ENCODE data around the gene MYO1E.
A peak's percentile ranks its signal among the peaks of the same experiment; 100 is the strongest.
"Not testable (repeated sequence)": the region's sequence is repeated elsewhere in the genome, so short reads cannot be mapped to it uniquely, and the experiment has no call there.

The MYO1E gene

DNA sequence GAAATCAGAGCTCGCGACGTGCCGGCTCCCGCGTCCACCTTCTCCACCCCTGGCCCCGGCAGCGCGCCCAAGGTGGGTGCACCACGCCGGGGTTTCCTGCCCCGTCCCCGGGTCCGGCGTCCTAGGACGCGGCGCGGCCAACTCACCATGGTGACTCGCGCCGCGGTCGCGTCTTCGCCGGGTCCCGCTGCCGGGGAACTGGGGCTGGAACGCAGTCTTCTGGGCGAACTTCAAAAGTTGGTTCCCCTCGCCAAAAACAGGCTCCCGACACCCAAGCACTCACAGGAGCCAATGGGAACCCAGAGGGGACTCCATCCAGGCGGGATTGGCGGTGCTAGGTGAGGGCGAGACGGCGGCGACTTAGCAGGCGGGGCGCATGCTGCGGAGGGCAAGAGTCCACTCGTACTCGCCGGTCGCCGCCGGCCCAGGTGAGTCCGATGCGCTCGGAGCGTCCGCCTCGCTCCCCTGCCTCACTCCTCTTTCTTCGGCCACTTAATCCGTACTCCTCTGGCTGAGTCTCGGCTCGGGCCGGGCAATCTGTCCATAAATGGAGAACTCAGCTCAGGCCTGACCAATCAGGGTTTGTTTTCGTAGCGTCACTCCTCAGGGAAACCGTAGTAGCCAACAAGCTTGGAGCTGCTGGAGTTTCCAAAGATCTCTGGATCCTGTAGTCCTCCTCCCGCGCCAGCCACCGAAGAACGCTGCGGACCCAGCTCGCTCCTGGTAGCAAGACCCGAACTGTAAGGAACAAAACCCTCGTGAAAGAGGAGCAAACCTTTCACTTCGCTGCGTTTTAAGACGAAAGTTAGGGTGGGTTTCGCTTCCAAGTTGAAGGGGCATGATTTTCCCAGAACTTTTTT lies at the start of gene MYO1E:
TSS of gene MYO1E (minus strand) at position 520 of the 860 bp plus-strand sequence. CDS start at position 149, 371 bp downstream.
- peak; percentile 1 for DNase-seq

GRCh38 chr15:59420986-59421618 lies 48.4 kb upstream of the MYO1E start:
- no peak for DNase-seq

DNA sequence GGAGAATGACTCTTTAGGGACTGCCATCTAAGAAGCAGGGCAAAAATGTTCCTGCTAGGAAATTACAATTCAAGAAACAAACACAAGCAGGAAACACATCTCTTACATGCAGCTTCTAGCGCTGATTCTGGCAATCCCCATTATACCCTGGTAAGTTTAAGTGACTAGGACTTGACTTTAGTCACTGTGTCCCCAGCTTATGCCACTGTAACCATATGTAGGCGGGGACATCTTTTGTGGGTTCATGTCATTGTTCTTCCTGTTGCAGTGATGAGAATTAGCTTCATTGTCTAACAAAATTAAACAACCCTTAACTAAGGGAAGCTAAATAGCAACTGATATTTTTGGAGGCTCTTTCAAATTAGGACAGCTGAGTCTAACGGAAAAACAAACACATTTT lies 47.4 kb upstream of the MYO1E start:
- no peak for DNase-seq

DNA sequence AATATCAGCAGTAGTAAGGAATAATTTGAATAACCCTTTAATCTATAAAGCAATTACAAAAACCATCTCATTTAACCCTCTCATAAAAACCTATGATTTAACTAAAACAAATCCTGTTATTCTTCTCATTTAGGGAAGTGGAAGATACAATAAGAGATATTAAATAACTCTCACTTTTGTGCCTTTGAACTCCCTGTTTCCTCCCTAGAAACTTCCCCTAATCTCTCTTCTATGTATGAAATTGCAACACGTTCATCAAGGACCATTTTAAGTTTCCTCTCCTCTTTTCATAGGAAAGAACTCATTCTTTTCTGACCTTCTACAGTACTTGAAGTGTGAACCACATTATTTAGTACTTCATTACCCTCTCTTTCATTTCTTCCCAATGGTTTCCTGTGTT lies 46.5 kb upstream of the MYO1E start:
- DNase-seq: no peak

DNA sequence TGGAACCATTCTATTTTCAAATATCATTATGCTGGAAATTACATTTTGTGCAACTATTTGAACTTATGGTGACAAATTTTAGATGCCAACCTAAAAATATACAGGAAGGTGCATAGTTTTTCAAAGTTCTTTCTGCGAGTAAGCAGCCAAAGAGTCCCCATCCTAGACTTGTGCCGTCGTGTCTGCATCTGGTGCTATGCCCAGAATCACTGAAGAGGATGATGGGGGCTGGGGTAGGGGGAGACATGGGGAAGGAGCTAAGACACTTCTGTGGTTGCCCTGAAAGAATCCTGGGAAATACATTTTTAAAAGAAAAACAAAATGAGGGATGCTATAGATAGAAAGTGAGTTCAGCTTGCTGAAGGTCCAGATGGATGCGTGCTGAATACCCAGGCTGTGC lies 44.1 kb upstream of the MYO1E start:
- DNase-seq: no peak

DNA sequence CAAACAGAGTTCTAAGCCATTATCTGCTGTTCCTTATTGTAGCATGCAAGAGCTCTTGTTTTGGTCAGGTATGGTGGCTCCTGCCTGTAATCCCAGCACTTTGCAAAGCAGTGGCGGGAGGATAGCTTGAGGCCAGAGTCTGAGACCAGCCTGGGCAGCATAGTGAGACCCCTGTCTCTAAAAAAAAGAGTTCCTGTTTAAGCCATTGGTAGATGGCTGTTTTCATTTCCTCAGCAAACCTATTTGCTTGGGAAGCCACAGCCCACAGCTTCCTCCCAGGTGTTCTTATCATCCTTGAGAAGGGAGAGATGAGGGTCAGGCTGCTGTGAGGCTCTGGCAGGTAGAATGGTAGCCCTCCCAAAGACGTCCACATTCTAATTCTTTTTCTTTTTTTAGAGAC lies 40.9 kb upstream of the MYO1E start:
- no peak for DNase-seq

DNA sequence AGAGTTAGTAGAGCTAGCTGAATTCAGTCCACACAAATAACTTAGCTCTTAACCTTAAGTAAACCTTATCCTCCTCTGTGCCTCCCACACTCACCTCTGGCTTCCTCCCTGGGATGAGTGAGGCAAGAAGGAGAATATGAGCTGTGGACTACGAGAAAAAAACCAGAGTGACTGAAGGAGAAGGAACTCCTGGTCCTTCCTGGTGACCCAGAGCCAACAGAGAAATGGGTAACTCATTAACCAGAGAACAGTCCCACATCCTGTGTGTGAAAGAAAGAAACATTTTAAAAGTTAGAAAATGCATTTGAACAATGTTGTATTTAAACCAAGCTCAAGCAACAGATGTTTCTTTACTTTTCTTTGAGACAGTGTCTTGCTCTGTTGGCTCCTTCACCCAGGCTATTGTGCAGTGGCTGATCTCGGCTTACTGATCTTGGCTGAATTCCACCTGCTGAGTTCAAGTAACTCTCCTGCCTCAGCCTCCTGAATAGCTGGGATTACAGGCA lies 37.8 kb upstream of the MYO1E start:
- DNase-seq: no peak

DNA sequence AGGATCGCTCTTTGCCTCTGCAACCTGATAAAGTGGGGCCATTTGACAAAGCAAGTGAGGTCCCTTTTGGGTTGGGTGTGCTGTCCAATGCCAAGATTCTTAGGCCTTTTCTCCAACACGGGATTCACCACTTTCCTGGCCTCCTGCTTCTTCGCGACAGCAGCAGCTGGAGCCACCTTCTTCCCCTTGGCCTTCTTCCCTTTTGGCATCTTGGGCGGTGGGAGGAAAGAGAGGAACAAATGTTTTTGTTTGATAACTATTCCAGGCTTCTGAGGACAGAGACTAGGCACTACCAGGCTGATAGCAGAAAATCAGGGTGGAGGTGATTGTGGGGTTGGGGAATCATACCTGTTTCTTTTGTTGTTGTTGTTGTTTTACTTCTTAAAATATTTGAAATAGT lies 35.3 kb upstream of the MYO1E start:
- DNase-seq: no peak

DNA sequence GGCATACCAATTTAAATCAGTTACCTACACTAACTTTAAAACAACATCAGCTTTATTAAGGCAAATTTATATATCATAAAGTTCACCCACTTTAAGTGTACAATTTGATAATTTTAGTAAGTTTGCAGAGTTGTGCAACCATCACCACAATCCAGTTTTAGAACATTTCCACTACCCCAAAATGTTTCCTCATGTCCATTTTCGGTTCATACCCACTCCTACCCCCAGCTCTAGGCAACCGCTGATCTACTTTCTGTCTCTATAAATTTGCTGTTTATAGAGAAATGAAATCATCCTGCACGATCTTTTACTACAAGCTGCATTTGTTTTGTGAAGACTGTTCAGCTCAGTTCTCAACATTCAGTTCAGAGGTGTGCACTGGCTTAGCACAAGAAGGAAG lies 33.8 kb upstream of the MYO1E start:
- no peak for DNase-seq

DNA sequence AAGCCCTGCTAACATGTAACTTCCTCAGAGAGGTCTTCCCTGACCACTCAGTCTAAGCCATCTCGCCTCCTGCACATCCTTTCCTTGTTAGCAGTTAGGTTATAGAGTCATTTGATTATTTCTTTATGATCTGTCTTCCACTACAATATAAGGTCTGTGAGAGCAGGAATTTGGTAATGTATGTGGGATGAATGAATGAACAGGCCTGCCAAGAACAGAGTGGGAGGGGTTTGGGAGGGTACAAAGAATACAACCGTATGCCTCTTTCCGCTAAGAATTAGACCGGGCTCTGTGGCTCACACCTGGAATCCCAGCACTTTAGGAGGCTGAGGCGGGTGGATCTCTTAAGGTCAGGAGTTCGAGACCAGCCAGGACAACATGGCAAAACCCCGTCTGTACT lies 32.4 kb upstream of the MYO1E start:
- DNase-seq: no peak

DNA sequence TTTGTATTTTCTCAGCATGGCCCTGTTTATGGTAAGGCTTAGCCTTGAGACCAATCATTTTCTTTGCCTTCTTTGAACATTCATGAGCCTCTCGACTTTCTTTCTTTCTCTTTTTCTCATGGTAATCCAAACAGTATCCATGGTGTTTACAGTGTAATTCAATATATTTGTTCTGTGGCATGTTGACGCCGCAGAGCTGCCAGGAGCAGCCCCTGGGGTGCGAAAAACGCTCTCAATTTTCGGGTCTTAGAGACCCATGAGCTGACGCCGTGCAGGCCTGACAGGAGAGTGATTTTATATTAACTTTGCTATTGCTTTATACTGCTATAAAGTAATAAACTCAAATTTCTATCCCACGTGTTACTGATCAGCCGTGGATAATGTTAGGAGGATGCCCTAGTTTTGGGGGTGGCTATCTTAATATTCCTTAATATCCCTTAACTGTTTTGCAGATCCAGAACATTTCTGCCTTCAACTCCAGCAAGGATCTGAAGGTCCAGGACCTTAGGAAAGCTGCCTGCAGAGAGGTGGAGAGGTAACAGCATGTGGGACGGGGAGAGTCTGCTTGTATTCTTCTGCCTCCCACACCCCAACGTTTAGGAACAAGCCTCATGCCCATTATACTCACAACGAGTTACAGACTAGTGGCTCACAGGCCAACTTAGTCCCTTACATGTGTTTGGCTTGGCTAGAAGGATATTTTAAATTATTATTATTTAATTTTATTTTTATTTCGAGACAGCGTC lies 29.3 kb upstream of the MYO1E start:
- no peak for DNase-seq

DNA sequence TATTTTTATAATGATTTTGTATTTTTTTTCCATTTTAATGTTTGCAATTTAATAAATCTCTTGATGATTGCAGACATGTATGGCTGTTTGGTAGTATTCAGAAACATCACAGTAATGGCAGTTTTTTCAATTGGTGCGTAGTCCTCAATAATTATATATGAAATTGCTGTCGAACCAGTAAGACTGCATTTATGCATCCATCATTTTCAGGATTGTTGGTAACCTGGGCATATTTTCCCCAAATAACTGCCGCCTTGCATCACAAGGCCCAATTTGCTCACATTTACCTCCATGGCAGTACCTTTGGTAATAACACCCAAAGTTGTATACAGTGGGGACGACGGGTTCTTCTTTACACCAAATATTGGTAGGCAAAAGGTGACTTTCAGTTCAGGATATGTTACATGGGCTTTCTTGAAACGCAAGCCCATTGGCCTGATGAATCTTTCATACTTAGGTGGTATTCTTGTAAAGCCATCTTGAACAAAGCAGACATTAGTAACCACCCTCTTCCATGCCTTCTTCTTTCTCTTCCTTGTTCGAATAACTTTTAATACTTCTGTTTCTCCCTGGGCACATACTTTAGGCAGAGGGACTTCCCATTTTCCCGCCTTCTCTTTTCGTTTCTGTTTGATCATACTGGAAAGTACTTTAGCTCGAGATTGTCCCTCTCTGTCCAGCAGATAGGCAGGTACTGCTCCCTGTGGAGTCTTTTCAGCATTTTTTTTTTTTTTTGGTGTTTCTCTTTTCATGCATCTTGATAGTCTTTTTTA lies 28.6 kb upstream of the MYO1E start:
- DNase-seq: not testable (repeated sequence)

- DNase-seq: no peak
These were observed 27.6 kb upstream of the MYO1E start for GRCh38 chr15:59400103-59400813.

- DNase-seq: no peak
These were observed 26.9 kb upstream of the MYO1E start for GRCh38 chr15:59399465-59400102.

DNA sequence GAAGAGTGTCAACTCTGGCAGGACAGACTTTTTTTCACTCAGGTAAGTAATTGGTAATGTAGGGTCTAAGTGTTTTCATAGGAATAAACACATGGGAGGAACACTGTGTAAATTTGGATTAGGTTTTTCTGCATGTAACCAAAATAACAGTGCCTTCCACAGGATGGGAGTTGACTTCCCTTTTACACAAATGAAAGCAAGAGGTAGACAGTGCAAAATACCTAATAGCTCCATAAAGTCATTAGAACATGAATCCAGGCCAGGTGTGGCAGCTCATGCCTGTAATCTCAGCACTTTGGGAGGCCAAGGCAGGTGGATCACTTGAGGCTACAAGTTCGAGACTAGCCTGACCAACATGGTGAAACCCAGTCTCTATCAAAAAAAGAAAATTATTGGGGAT lies 25.5 kb upstream of the MYO1E start:
- no peak for DNase-seq

- DNase-seq: no peak
These were observed 24.0 kb upstream of the MYO1E start for GRCh38 chr15:59396679-59397078.

- no peak for DNase-seq
These were observed 23.5 kb upstream of the MYO1E start for GRCh38 chr15:59396211-59396610.

DNA sequence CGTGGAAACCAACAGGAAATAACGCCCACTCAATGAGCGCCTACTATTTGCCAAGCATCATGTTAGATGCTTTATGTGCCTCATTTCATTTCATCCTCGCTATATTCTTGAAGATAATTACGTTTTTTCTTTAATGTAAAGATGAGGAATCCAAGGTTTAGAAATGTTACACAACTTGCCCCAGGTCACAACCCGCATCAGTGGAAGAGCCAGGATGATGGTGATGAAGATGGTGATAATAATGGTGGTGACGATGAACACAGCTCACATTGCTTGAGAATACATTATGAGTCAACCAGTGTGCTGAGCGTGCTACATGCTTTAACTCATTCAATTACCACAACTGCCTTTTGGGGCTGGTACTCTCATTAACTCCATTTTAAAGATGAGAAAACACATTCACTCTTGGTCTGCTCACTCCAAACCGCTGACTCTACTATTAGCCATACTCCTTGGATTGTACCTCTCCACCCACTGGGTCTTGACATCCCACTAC lies 21.5 kb upstream of the MYO1E start:
- DNase-seq: no peak

GRCh38 chr15:59392299-59392698 lies 19.6 kb upstream of the MYO1E start:
- no peak for DNase-seq

GRCh38 chr15:59388670-59389069 lies 16.0 kb upstream of the MYO1E start:
- no peak for DNase-seq

- not testable (repeated sequence) for DNase-seq
These were observed 14.7 kb upstream of the MYO1E start for GRCh38 chr15:59387196-59387878.

All from activated CD4-positive, alpha-beta T cell treated with anti-CD3 and anti-CD28 coated beads, Interleukin-2, amount 50 U/mL, for 1 hour (primary cell).